Activated CD4-positive, alpha-beta T cell treated with anti-CD3 and anti-CD28 coated beads, Interleukin-2, amount 50 U/mL, for 24 hours (primary cell): ENCODE data around the gene ZNF516.
A peak's percentile ranks its signal among the peaks of the same experiment; 100 is the strongest.

ENCODE experiments used
- DNase-seq, 2 donors: peaks; one replicate each; pipeline ENCODE4 v3.0.0-alpha.2; 2020; ENCODE audit warnings: low read depth in 1 of 2, low spot score in 1 of 2

Gene ZNF516

GRCh38 chr18:76514573-76514972 lies 19.5 kb upstream of the ZNF516 start:
- DNase-seq, result no peak

- no peak for DNase-seq
Observed at GRCh38 chr18:76507830-76508385, 12.9 kb upstream of the ZNF516 start.

GRCh38 chr18:76506974-76507764 lies 12.1 kb upstream of the ZNF516 start:
- DNase-seq, result no peak

GRCh38 chr18:76506395-76506794 lies 11.4 kb upstream of the ZNF516 start:
- DNase-seq, result no peak

- DNase-seq, result no peak
Observed at GRCh38 chr18:76505614-76506013, 10.6 kb upstream of the ZNF516 start.

GRCh38 chr18:76504749-76505148 lies 9.7 kb upstream of the ZNF516 start:
- DNase-seq, result no peak

- no peak for DNase-seq
Observed at GRCh38 chr18:76503649-76504386, 8.8 kb upstream of the ZNF516 start.

- no peak for DNase-seq
Observed at GRCh38 chr18:76502551-76502950, 7.5 kb upstream of the ZNF516 start.

- no peak for DNase-seq
Observed at GRCh38 chr18:76499637-76500340, 4.7 kb upstream of the ZNF516 start.

GRCh38 chr18:76499021-76499420 lies 4.0 kb upstream of the ZNF516 start:
- no peak for DNase-seq

GRCh38 chr18:76498064-76498463 lies 3.0 kb upstream of the ZNF516 start:
- DNase-seq, result no peak

GRCh38 chr18:76497021-76497420 lies 2.0 kb upstream of the ZNF516 start:
- DNase-seq, result no peak

GRCh38 chr18:76496194-76496890 lies 1.3 kb upstream of the ZNF516 start:
- no peak for DNase-seq

- no peak for DNase-seq
Observed at GRCh38 chr18:76495435-76496193, 572 bp upstream of the ZNF516 start.

GRCh38 chr18:76494231-76495005 lies 624 bp downstream of the ZNF516 start:
- DNase-seq, result no peak

- DNase-seq, result no peak
Observed at GRCh38 chr18:76493213-76494161, 1.6 kb downstream of the ZNF516 start.

- DNase-seq, result peak; percentile 96 to 97
Observed at GRCh38 chr18:76492669-76493212, 2.3 kb downstream of the ZNF516 start.
